Left renal pelvis (tissue), 4 donors: ENCODE results near the gene MAP4K4. TPM values are rescaled to one million over a fixed set of nuclear protein-coding genes. Genes with fewer than 3 reads are reported as not detected.
"Not testable (repeated sequence)": the region's sequence is repeated elsewhere in the genome, so short reads cannot be mapped to it uniquely, and the experiment has no call there.

Experiments used
- DNase-seq, 4 donors: peaks; one replicate each; pipeline ENCODE4 v3.0.0-alpha.2; 2013; ENCODE audit warnings: low read depth in 4 of 4, low spot score in 3 of 4
- polyA plus RNA-seq, 4 donors: library from polyadenylated mRNA; unstranded; fragments of 120-200 nt; gene quantifications; one replicate each; pipeline ENCODE4 v1.2.1, GENCODE V29; 2013; ENCODE audit not compliant: insufficient read length in 4 of 4

MAP4K4 gene
- polyA plus RNA-seq, 4 donors = 73.6 to 94.1 (median 79.8) TPM

- DNase-seq = no peak
These were observed 44.4 kb downstream of the MAP4K4 start for GRCh38 chr2:101741775-101742520.

GRCh38 chr2:101742547-101742946, 45.0 kb downstream of the MAP4K4 start:
- DNase-seq = no peak

- no peak for DNase-seq
These were observed 45.8 kb downstream of the MAP4K4 start for GRCh38 chr2:101743288-101743687.

GRCh38 chr2:101744832-101745231, 47.3 kb downstream of the MAP4K4 start:
- no peak for DNase-seq

- no peak for DNase-seq
These were observed 48.5 kb downstream of the MAP4K4 start for GRCh38 chr2:101745711-101746694.

- no peak for DNase-seq
These were observed 50.5 kb downstream of the MAP4K4 start for GRCh38 chr2:101748000-101748399.

GRCh38 chr2:101748462-101748861, 51.0 kb downstream of the MAP4K4 start:
- DNase-seq = not testable (repeated sequence)

GRCh38 chr2:101750688-101751087, 53.2 kb downstream of the MAP4K4 start:
- DNase-seq = no peak

- DNase-seq = no peak
These were observed 53.8 kb downstream of the MAP4K4 start for GRCh38 chr2:101751276-101751815.

- DNase-seq = no peak
These were observed 54.5 kb downstream of the MAP4K4 start for GRCh38 chr2:101751875-101752619.

- DNase-seq = no peak
These were observed 55.5 kb downstream of the MAP4K4 start for GRCh38 chr2:101752716-101753616.

- DNase-seq = no peak
These were observed 56.4 kb downstream of the MAP4K4 start for GRCh38 chr2:101753720-101754490.

GRCh38 chr2:101754618-101755017, 57.1 kb downstream of the MAP4K4 start:
- DNase-seq = no peak

- no peak for DNase-seq
These were observed 58.8 kb downstream of the MAP4K4 start for GRCh38 chr2:101756266-101756665.

GRCh38 chr2:101758001-101758400, 60.5 kb downstream of the MAP4K4 start:
- no peak for DNase-seq

- DNase-seq = no peak
These were observed 61.7 kb downstream of the MAP4K4 start for GRCh38 chr2:101759162-101759561.

GRCh38 chr2:101762451-101763171, 65.1 kb downstream of the MAP4K4 start:
- no peak for DNase-seq
